Transverse colon (tissue), 4 donors: ENCODE data around the gene OTUB2.

Source experiments
- CTCF ChIP-seq, 5 experiments: fragments of 200-600 bp in 3 of 5; fragments of 450-650 bp in 2 of 5; sonication (generic) in 3 of 5; IDR thresholded peaks; 1 replicate in 2 of 5; 2 replicates in 3 of 5; pipeline ENCODE4 v1.5.1; 2016 to 2017; ENCODE audit warnings: antibody characterized with exemption in 5 of 5, inconsistent platforms in 3 of 5, mild to moderate bottlenecking in 2 of 5, moderate library complexity in 1 of 5
- EP300 ChIP-seq: sonication (generic); formaldehyde crosslinking; IDR thresholded peaks from one replicate; pipeline ENCODE4 v1.6.1; 2017; ENCODE audit warnings: antibody characterized with exemption, low read depth
- POLR2A ChIP-seq: fragments of 450-650 bp; IDR thresholded peaks from one replicate; pipeline ENCODE4 v1.6.1; 2016; ENCODE audit warnings: antibody characterized with exemption, mild to moderate bottlenecking, moderate library complexity
- POLR2AphosphoS5 ChIP-seq, 3 donors: sonication (generic); formaldehyde crosslinking; IDR thresholded peaks; one replicate each; pipeline ENCODE4 v1.6.1; 2016; ENCODE audit warnings: antibody characterized with exemption in 3 of 3

- TF ChIP-seq CTCF (IDR thresholded peaks at IDR 0.05) (no peak), POLR2A (no peak), EP300 (no peak), POLR2AphosphoS5 (IDR thresholded peaks at IDR 0.05) (no peak)
Measured at GRCh38 chr14:93998871-93999403, 27.2 kb upstream of the OTUB2 start.
